ENCODE results near the gene COL27A1.

- TF ChIP-seq CTCF (optimal IDR thresholded peaks at IDR 0.05 in 1 of 3, IDR thresholded peaks at IDR 0.05 in 1 of 3, conservative IDR thresholded peaks at IDR 0.05 in 1 of 3; ENCODE audit: extremely low read depth in 1 of 3, insufficient read depth in 2 of 3, low read length in 3 of 3), result no peak
- no peak for TF ChIP-seq EZH2 (IDR thresholded peaks at IDR 0.05; ENCODE audit: low read length)
Measured at GRCh38 chr9:114184866-114185265, 29.5 kb downstream of the COL27A1 start.

Data from keratinocyte (primary cell).